Testis (tissue), 3 donors: ENCODE results near the gene TIMM23B. TPM values are rescaled to one million over a fixed set of nuclear protein-coding genes. Genes with fewer than 3 reads are reported as not detected.
A peak's percentile ranks its signal among the peaks of the same experiment; 100 is the strongest.
"Not testable (repeated sequence)": the region's sequence is repeated elsewhere in the genome, so short reads cannot be mapped to it uniquely, and the experiment has no call there.

Experiments used
- DNase-seq: peaks from one replicate; pipeline ENCODE4 v3.0.0-alpha.2; 2019
- H3K27ac ChIP-seq, 2 donors: fragments of 200-600 bp; sonication (generic); one replicate each; pipeline ENCODE4 v1.5.1; 2019
- H3K27me3 ChIP-seq: fragments of 200-600 bp; sonication (generic); one replicate; pipeline ENCODE4 v1.5.1; 2019
- H3K36me3 ChIP-seq: fragments of 200-600 bp; sonication (generic); one replicate; pipeline ENCODE4 v1.5.1; 2017; ENCODE audit warnings: low read depth; ENCODE audit errors: missing control alignments
- H3K4me1 ChIP-seq: fragments of 200-600 bp; sonication (generic); one replicate; pipeline ENCODE4 v1.5.1; 2019
- H3K4me3 ChIP-seq, 2 donors: fragments of 200-600 bp; sonication (generic); one replicate each; pipeline ENCODE4 v1.5.1; 2017 to 2019
- H3K9me3 ChIP-seq: fragments of 200-600 bp; sonication (generic); one replicate; pipeline ENCODE4 v1.5.1; 2017
- WGBS, 2 donors: methylation state at CpG; one replicate each; pipeline ENCODE4 v1.1.5; 2018; 5-methylcytosine and 5-hydroxymethylcytosine counted together
- intact Hi-C: fragments of 100-400 bp; cut with DNase I; formaldehyde crosslinking; loops from one replicate; pipeline ENCODE4 v1.15.1; 2023; ENCODE audit warnings: low total_unique reads
- polyA plus RNA-seq: library from polyadenylated mRNA; stranded (reverse); fragments of 350-450 nt; fragmentation: Illumina TruSeq; extraction: RNeasy Lipid Tissue Mini Kit (QIAGEN cat#74804); gene quantifications from one replicate; pipeline ENCODE4 v1.2.3, GENCODE V29; 2014; ENCODE audit warnings: low read depth, low replicate concordance; ENCODE audit not compliant: insufficient read depth
- total RNA-seq, 2 donors: library from RNA; depleted of rRNA; stranded (reverse); fragments of >200 nt; gene quantifications; one replicate each; pipeline ENCODE4 v1.2.3, GENCODE V29; 2016

The TIMM23B gene
- total and polyA plus RNA-seq, 3 donors from 2014 or later, result 15.9 to 40.4 (median 31.3) TPM

DNA sequence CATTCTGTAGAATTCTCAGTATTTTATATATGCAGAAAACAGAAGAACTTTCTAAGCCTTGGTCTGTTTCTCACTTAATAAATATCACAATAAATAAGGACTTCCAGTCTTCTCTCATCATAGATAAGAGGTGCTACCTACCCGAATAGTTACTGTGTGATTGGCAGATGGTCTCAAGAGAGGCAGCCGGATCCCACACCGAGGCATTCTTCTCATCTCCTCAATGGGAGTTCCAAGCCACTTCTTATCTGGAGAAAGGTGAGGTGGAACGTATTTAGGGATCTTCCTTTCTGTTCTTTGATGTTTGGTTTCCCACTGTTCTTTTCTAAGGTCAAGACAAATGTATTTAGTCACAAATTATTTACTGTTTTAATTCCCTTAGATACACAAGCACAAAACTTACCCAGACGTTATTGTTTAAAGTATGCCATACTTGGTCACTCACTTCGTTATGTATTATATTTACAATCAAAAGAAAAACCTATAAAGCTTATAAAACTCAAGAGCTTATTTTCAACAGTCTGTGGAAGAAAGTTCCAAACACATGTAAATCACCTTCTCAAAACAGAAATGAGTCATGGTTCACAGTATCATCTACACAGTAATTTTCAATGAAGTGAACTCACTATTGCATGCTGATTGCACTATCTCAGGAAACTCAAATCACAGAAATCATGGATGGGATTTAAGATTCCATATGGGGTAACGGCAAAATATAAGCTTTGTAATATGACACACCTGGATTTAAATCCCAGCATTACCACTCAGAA lies 9.7 kb upstream of the TIMM23B start:
- H3K9me3 ChIP-seq, H3K4me3 ChIP-seq, H3K4me1 ChIP-seq, H3K27me3 ChIP-seq, intact Hi-C loops, H3K36me3 ChIP-seq, H3K27ac ChIP-seq, DNase-seq: not testable (repeated sequence)
- 84 to 92% methylated on average over 7 of the region's 7 CpGs for WGBS, 2 donors

DNA sequence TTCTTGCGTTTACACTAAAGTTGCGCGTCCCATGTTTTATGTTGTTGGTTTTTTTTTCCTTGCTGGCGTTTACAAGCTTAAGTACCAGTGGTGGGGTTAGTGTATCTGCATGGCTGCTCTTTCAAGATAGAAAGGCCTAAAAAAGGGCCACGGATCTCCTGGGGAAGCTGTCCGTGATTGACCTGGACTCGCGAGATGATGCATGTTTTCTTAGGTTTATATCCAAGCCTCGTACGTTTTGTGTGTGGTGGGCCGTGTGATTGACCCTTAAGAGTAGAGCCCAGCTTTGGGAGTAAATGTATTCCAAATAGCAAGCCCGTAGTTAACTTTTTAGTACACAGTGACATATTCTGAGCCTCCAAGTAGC lies 469 bp downstream of the TIMM23B start:
- H3K9me3 ChIP-seq, H3K27me3 ChIP-seq, H3K4me1 ChIP-seq, DNase-seq, H3K36me3 ChIP-seq, intact Hi-C loops: not testable (repeated sequence)
- Histone ChIP-seq H3K27ac (peak overlapping the region in 1 of 2 donors; percentile 61), H3K4me3 (peak overlapping the region; percentile 87 to 88)
- 0% methylated on average over 12 of the region's 12 CpGs for WGBS, 2 donors

DNA sequence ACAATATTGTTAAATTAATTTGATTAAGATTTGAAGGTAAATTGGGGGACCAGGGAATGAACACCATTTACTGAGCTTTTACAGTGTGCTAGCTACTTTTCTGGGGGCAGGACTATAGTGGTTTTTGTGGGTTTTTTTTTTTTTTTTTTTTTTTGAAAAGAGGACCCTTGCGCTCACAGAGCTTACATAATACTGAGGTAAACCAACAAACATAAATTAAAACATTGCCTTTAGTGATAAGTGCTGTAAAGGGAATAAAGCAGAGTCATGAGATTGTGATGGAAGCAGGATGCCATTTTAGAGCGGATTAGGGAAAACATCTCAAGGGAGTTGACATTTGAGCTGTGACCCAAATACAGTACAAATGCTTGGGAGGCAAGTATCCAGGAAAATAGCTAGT lies 1.8 kb downstream of the TIMM23B start:
- WGBS, 2 donors, result 75 to 87% methylated on average over 2 of the region's 2 CpGs
- H3K27me3 ChIP-seq, H3K4me1 ChIP-seq, H3K36me3 ChIP-seq, intact Hi-C loops, DNase-seq, H3K4me3 ChIP-seq, H3K9me3 ChIP-seq, H3K27ac ChIP-seq: not testable (repeated sequence)

DNA sequence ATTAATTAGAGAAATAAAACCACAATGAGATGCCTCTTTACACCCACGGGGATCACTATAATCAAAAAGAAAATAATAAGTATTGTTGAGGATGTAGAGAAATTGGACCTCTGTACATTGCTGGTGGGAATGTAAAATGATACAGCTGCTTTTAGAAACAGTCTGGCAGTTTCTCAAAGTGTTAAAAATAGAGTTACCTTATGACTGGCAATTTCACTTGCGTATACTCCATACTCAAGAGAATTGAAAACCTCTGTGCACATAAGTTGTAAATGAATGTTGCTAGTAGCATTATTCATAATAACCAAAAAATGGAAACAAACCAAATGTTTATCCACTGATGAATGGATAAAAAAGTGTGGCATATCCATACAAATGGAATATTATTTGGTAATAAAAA lies 6.3 kb downstream of the TIMM23B start:
- DNase-seq, H3K36me3 ChIP-seq, H3K4me3 ChIP-seq, H3K27ac ChIP-seq, H3K27me3 ChIP-seq, H3K4me1 ChIP-seq, intact Hi-C loops, H3K9me3 ChIP-seq: not testable (repeated sequence)
- 86 to 100% methylated on average over 1 of the region's 2 CpGs for WGBS, 2 donors

DNA sequence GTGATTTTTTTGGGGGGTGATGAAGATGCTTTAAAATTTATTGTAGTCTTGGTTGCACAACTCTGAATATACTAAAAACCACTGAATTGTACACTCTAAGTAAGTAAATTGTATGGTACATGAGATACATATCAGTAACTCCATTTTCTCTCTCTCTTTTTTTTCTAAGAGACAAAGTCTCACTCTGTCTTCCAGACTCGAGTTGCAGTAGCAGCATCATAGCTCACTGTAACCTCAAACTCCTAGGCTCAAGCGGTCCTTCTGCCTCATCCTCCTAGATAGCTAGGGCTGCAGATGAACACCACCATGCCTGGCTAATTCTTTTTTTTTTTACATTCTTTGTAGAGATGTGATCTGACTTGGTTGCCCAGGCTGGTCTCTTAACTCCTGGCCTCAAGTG lies 6.9 kb downstream of the TIMM23B start:
- H3K4me1 ChIP-seq, DNase-seq, H3K27me3 ChIP-seq, H3K4me3 ChIP-seq, H3K27ac ChIP-seq, H3K36me3 ChIP-seq, H3K9me3 ChIP-seq, intact Hi-C loops: not testable (repeated sequence)
- 100% methylated on average over 2 of the region's 2 CpGs for WGBS, 2 donors

DNA sequence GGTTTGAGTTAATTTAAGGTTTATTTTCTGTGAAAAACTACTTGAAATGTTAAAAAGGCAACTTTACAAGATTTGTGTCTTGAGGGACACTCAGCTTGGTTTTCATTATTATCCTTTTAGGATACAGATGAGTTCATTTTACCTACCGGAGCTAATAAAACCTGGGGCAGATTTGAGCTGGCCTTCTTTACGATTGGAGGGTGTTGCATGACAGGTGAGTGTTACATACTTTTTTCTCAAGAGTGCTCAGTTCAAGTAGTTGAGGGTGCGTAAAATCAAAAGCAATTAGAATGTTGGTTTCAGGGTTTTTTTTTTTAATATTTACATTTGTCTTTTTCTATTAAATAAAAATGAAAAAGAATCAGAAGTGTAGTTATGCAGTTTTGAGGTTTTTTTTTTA lies 10.2 kb downstream of the TIMM23B start:
- 79 to 88% methylated on average over 3 of the region's 3 CpGs for WGBS, 2 donors
- intact Hi-C loops, H3K4me3 ChIP-seq, DNase-seq, H3K9me3 ChIP-seq, H3K4me1 ChIP-seq, H3K27me3 ChIP-seq, H3K36me3 ChIP-seq, H3K27ac ChIP-seq: not testable (repeated sequence)

DNA sequence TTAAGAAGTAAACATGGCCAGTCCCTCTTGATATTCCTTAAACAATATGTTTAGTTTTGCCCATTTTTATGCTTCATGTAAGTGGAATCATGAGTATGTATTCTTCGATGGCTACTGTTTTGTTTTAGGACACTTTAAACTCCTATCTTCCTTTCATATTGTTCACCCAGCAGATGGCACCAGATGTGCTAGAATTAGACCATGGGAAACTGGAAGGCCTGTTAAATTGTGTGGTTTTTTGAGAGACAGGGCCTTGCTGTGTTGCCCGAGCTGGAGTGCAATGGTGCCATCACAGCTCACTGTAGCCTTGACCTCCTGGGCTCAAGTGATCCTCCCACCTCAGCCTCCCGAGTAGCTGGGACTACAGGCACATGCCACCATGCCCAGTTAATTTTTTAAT lies 11.3 kb downstream of the TIMM23B start:
- H3K9me3 ChIP-seq, DNase-seq, H3K4me1 ChIP-seq, H3K4me3 ChIP-seq, H3K27me3 ChIP-seq, H3K27ac ChIP-seq, intact Hi-C loops, H3K36me3 ChIP-seq: not testable (repeated sequence)
- WGBS, 2 donors, result 58 to 94% methylated on average over 1 to 3 of the region's 3 CpGs

DNA sequence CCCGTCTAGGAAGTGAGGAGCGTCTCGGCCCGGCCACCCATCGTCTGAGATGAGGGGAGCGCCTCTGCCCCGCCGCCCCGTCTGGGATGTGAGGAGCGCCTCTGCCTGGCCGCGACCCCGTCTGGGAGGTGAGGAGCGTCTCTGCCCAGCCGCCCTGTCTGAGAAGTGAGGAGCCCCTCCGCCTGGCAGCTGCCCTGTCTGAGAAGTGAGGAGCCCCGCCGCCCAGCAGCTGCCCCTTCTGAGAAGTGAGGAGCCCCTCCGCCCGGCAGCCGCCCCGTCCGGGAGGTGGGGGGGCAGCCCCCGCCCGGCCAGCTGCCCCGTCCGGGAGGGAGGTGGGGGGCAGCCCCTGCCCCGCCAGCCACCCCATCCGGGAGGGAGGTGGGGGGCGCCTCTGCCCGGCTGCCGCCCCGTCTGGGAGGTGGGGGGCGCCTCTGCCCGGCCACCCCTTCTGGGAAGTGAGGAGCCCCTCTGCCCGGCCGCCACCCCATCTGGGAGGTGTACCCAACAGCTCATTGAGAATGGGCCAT lies 28.5 kb downstream of the TIMM23B start:
- H3K27me3 ChIP-seq, DNase-seq, H3K9me3 ChIP-seq, H3K4me3 ChIP-seq, H3K36me3 ChIP-seq, H3K27ac ChIP-seq, H3K4me1 ChIP-seq, intact Hi-C loops: not testable (repeated sequence)
- 97% methylated on average over 34 of the region's 37 CpGs; no CpG with 5 or more reads in 1 of the 2 donors for WGBS, 2 donors

DNA sequence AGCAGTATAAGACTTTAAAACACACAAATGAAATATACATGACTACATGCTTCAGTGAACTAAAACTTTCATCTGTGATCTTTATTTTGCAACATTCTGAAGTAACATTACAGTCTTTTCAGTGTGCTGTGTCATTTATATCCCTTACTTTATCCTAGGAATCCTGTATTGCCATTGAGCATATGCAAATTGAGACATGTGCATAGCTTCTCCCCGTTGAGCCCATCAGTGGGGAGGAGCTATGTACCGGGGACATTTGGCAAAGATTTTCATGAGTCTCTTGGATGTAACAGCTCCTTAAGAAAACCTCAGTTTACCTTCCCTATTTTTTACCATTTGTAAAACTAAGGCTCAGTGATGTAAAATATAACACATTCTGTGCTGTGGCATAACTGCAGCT lies 29.6 kb downstream of the TIMM23B start:
- H3K4me1 ChIP-seq, H3K27me3 ChIP-seq, H3K27ac ChIP-seq, H3K9me3 ChIP-seq, intact Hi-C loops, H3K36me3 ChIP-seq, DNase-seq, H3K4me3 ChIP-seq: not testable (repeated sequence)
- 58 to 86% methylated on average over 2 of the region's 2 CpGs for WGBS, 2 donors

DNA sequence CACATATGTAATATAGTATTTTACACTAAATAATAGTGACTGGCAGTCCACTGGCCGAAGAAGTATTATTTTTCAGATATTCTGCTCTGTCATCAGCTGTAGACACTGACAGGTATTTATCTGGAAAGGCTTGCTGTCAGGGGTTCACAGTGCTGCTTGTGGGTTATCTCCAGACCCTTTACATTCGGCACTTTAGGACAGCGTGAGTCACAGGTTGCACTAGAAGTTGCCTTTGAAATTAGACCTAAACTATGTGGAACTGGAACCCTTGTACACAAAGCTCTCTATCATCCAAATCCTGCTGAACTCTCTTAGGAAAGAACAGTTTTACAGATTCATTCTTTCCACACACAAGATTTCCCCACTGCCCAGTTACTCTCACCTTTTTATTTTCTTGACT lies 30.2 kb downstream of the TIMM23B start:
- WGBS, 2 donors, result 98 to 100% methylated on average over 1 to 3 of the region's 3 CpGs
- H3K27ac ChIP-seq, intact Hi-C loops, H3K4me1 ChIP-seq, H3K27me3 ChIP-seq, H3K9me3 ChIP-seq, H3K36me3 ChIP-seq, DNase-seq, H3K4me3 ChIP-seq: not testable (repeated sequence)

DNA sequence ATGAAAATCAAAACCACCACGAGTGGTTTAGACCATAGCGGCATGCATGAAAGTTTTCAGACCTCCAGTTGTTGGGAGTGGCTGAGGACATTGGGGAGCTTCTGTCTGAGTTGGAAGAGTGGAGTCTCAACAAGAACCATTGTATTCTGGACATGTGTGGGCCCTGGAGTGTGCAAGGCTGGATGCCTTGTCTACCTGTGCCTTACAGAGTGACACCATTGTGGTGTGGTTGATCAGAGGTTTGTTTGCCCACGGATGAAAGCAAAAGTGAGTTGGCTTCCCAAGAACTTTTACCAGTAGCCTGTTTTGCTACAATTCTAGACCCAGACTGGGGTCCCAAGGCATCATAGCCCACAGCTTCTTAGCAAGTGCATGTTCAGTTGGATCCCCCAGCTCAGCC lies 35.9 kb downstream of the TIMM23B start:
- H3K9me3 ChIP-seq, H3K27ac ChIP-seq, DNase-seq, H3K4me3 ChIP-seq, H3K36me3 ChIP-seq, H3K4me1 ChIP-seq, H3K27me3 ChIP-seq, intact Hi-C loops: not testable (repeated sequence)
- WGBS, 2 donors, result 90 to 96% methylated on average over 3 of the region's 3 CpGs

DNA sequence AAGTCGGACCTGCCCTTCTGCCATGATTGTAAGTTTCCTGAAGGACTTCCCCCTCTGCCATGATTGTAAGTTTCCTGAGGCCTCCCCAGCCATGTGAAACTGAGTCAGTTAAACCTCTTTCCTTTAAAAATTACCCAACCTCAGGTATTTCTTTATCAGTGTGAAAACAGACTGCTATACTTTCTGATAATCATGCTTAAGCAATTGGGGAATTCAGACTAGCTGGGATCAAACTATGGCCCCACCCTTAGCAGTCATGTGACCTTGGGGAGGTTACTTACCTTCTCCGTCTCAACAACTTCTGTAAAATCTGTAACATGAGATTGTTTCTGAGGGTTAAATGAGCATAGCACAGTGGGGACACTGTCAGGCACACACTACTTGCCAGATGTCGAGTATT lies 45.4 kb downstream of the TIMM23B start:
- H3K4me3 ChIP-seq, DNase-seq, H3K27ac ChIP-seq, intact Hi-C loops, H3K36me3 ChIP-seq, H3K4me1 ChIP-seq, H3K9me3 ChIP-seq, H3K27me3 ChIP-seq: not testable (repeated sequence)
- WGBS, 2 donors, result 81 to 96% methylated on average over 3 of the region's 3 CpGs
